HT1080 (cell line): ENCODE data around the gene CYP21A2. TPM values are rescaled to one million over a fixed set of nuclear protein-coding genes. Genes with fewer than 3 reads are reported as not detected.
"Not testable (repeated sequence)": the region's sequence is repeated elsewhere in the genome, so short reads cannot be mapped to it uniquely, and the experiment has no call there.

ENCODE experiments used
- DNase-seq: peaks from one replicate; pipeline ENCODE4 v3.0.0-alpha.2; 2015; ENCODE audit warnings: low read depth
- total RNA-seq: library from RNA; depleted of rRNA; stranded (reverse); fragments of >200 nt; shearing (Covaris generic); gene quantifications from 2 replicates; pipeline ENCODE4 v1.2.3, GENCODE V29; 2014

Gene CYP21A2
- total RNA-seq, 1 experiment from 2014 or later: not detected

GRCh38 chr6:32052626-32053025, 14.4 kb downstream of the CYP21A2 start:
- not testable (repeated sequence) for DNase-seq

- not testable (repeated sequence) for DNase-seq
Measured at GRCh38 chr6:32053314-32053713, 15.1 kb downstream of the CYP21A2 start.

DNA sequence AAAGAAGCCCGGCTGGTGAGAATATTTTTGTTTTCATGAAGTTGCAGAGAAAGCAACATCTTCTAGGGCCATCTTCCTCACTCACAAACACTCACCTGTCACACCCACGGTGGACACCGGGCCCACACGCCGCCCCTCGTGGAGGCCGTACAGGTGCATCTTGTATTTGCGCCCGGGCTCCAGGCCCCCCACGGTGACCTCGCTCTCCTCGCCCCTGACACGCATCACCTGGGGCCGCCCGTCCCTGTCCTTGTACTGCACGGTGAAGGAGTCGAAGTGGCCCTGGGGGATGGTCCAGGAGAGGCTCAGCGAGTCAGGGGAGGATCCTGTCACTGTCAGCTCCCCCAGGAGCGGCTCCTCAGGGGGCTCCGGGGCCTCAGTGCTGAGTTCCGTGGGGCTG, 17.5 kb downstream of the CYP21A2 start:
- not testable (repeated sequence) for DNase-seq

DNA sequence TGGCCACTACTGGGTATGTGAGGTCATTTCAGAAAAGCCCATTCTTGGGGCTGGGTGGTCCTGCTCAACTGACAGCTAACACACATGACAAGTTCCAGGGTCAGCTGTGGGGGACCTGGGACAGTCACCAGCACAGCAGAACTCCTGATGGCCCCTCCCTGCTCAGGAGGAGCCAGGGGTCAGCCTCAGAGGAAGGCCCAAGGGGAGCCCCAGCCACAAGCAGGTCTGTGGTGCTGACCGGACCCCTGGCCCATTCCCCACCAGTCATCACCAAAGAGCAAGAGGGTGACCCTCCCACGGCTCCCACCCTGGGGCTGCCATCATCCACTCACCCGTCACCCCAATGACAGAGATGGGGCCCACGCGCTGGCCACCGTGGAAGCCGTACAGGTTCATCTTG, 18.0 kb downstream of the CYP21A2 start:
- no peak for DNase-seq

GRCh38 chr6:32057966-32058365, 19.8 kb downstream of the CYP21A2 start:
- DNase-seq: no peak

GRCh38 chr6:32058511-32058963, 20.3 kb downstream of the CYP21A2 start:
- DNase-seq: no peak

DNA sequence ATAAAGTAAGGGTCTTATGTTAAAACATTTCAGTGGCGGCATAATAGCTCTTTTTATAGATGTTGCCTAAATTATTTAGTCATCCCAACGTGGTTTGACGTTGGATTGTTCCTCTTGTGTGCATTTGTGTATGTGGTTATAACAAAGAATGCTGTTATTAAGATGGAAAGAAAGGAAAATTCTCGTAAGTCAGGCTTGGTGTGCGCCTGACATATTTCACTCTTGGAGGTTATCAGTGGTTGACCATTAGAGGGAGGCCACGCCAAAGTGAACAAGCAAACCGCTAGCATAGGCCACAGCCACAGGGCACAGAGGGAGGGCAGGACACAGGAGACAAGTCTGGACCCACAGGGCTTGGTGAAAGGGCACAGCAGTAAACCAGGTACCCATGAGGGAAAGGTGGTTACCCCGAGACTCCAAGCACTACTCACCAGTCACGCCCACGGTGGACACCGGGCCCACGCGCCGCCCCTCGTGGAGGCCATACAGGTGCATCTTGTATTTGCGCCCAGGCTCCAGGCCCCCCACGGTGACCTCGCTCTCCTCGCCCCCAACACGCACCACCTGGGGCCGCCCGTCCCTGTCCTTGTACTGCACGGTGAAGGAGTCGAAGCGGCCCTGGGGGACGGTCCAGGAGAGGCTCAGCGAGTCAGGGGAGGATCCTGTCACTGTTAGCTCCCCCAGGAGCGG, 22.9 kb downstream of the CYP21A2 start:
- no peak for DNase-seq

GRCh38 chr6:32064706-32065105, 26.5 kb downstream of the CYP21A2 start:
- no peak for DNase-seq

DNA sequence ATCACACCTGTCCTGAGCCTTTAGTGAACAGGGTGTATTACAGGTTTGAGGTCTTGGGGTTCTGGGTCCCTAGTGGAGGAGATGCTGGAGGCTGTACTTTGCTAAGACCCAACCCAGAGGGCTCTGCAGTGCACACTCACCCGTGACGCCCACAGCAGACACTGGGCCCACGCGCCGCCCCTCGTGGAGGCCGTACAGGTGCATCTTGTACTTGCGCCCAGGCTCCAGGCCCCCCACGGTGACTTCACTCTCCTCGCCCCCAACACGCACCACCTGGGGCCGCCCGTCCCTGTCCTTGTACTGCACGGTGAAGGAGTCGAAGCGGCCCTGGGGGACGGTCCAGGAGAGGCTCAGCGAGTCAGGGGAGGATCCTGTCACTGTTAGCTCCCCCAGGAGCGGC, 29.3 kb downstream of the CYP21A2 start:
- not testable (repeated sequence) for DNase-seq

DNA sequence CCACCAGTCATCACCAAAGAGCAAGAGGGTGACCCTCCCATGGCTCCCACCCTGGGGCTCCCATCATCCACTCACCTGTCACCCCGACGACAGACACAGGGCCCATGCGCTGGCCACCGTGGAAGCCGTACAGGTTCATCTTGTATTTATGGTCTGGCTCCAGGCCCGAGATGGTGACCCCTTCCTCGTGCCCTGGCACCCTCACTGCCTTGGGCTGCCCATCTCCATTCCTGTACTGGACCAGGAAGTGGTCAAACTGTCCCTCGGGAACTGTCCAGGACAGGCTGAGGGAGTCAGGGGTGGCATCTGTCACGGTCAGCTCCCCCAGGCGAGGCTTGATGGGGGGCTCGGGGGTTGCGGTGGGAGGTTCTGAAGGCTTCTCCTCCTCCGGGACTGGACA, 30.1 kb downstream of the CYP21A2 start:
- not testable (repeated sequence) for DNase-seq

DNA sequence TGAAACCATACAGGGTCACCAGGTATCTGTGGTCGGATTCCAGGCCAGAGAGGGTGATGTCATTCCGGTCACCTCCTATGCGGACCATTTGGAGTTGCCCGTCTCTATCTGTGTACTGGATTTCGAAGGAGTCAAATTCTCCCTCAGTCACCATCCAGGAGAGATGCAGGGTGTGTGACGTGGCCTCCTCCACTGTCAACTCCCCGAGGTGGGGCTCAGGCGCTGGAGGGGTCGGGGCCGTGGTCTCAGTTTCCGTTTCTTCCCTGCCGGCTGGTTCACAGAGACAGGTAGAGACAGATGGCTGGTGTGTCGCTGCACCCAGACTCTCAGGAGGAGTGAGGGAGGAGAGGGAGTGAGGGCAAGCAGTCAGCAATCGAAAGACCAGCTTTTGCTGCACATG, 30.7 kb downstream of the CYP21A2 start:
- no peak for DNase-seq

- no peak for DNase-seq
Measured at GRCh38 chr6:32069460-32069859, 31.2 kb downstream of the CYP21A2 start.

GRCh38 chr6:32069878-32070515, 31.8 kb downstream of the CYP21A2 start:
- no peak for DNase-seq

GRCh38 chr6:32070814-32071543, 32.8 kb downstream of the CYP21A2 start:
- no peak for DNase-seq

DNA sequence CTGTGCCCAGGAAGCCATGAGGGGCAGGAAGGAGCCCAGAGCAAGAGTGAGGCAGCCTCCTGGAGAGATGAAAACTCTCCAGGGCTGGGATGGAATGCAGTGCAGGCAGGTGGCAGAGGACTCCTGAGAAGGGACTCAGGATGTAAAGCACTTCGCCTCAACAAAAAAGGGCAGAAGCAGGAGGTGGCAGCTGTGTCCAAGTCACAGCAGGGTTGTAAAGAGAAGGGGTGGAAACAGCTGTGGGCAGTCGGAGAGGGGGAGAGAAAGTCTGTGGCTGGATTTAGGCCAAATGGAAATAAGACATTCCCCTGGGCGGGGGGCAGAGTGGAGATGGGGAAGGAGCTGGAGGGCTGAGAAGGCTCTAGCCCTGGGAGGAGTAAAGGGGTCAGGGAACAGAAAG, 34.9 kb downstream of the CYP21A2 start:
- DNase-seq: no peak

DNA sequence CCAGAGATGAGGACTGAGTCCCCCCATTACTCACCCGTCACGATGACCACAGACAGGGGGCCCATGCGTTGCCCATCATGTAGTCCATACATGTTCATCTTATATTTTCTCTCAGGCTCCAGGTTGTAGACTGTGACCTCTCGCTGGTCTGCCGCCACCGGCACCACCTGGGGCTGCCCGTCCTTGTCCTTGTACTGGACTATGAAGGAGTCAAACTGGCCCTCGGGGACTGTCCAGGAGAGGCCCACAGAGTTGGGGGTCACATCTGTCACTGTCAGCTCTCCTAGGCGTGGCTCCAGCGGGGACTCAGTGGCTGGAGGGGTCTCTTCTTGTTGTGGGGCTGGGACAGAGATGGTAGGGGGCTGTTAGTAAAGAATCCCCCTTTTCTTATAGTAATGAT, 35.4 kb downstream of the CYP21A2 start:
- DNase-seq: no peak

DNA sequence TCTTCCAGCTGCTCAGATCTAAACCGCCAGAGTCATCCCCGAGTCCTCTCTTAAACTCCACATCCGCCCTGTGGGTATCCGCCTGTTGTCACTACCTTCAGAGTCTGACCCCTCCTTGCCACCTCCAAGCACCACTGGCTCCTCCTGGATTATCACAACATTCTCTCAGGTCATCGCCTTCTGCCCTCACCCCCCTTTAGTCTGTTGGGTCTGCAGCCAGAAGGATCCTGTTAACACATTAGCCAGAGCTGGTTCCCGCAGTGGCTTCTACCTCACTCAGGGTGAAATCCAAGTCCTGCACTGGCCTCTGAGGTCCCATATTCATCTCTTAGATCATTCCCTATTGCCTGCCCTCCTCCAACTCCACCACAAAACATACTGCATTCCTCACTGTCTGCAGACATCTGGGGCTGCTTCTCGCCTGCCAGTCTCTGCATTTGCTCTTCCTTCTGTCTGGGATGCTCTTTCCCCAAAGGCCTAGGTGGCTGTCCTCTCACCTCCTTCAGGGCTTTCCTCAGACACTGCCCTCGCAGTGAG, 36.8 kb downstream of the CYP21A2 start:
- no peak for DNase-seq

DNA sequence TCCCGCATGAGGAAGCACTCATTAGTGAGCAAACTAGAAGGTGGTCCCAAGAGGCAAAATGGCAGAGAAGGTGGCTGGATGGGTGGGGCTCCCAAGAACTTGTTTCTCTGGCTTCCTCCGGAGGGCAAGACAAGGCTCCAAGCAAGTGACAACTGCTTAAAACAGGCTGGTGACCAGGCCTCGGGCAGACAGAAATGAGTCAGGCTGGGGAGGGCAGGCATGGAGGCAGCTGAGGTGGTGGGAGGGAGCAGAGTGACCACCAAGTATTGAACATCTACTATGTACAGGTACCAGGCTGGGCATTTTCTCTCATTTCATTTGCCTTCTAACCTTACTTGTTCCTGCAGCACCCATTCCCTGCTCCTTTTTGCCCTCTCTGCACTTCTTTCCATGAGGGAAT, 37.6 kb downstream of the CYP21A2 start:
- no peak for DNase-seq

DNA sequence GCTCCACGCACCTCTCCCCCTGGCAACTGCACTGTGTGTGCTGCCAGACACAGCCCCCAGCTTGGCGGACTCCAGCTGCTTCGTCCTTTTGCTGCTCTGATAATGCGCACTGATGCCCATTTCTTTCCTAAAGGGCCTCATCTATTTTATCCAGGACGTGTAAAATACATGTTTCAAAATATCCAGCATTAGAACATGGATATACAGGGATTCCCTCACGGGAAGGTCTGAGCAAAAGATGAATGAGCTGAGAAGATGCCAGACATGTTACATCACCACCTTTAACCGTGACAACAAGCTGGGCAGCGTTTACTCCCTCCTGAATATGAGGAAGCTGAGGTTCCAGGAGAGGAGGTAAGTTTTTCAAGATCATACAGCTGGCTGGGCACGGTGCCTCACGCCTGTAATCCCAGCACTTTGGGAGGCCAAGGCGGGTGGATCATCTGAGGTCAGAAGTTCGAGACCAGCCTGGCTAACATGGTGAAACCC, 38.1 kb downstream of the CYP21A2 start:
- peak; percentile 73 for DNase-seq

DNA sequence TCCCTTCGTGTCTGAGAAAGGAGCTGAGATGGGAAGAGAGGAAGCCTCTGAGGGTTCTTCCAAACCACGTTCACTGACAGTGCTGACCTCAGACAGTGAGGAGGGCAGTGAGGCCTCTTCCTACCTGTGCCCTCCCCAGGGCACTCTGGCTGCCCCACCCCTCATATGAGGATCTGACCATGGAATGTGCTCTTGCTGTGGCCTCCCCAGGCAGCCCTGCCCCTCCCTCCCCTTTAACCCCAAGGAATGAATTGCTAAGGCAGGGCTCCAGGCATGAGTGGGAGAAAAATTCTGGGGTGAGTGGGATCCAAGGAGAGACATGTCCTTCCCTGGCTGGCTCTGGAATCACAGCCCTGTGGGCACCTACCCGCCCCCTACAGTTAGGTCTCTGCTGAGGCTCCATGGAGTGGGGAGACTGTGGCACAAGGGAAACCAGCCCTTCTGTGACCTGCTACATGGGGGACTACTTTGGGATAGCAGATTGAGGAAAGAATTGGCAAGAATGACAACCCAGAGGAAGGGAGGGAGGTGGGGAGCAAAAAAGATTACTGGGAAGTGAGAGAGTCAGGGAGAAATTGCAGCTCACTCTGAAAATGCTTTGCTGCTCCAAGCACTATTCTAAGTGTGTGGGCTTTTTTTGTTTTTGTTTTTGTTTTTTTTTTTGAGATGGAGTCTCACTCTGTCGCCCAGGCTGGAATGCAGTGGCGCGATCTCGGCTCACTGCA, 41.5 kb downstream of the CYP21A2 start:
- DNase-seq: no peak
